ENCODE results near the gene FAM234A. TPM values are rescaled to one million over a fixed set of nuclear protein-coding genes. Genes with fewer than 3 reads are reported as not detected.

FAM234A gene
- total and polyA plus RNA-seq, 2 donors (not counting 3 experiments of a cell fraction or from before 2014, with no cell fraction given): 70.4 to 89.4 TPM

- intact Hi-C loops (cut with micrococcal nuclease) (no loop called here), dilution Hi-C loops (cut with MboI; ENCODE audit: extremely low pct_ligation_motif_present, low sequenced_read_pairs) (no loop called here)
- H4K20me1 ChIP-seq (replicated peaks; ENCODE audit: control insufficient read depth, extremely low read depth, insufficient read depth, low read length): no peaks in the 10 kb centered on the region
- ChIA-PET POLR2A (no interaction called here), CTCF (no interaction called here)
- no peaks in the 10 kb centered on the region for H3K27me3 ChIP-seq (ENCODE audit: control insufficient read depth in 2 of 2, insufficient read depth in 2 of 2, low read length in 2 of 2)
- H3K27ac ChIP-seq (ENCODE audit: insufficient read depth, low read depth, low read length): no peak overlapping the region
- no peak for FAIRE-seq
- no peak overlapping the region for H2AFZ ChIP-seq (ENCODE audit: low read depth, low read length)
- no peak for DNase-seq (ENCODE audit: low read depth, low spot score)
- no peak for TF ChIP-seq FOS (IDR thresholded peaks at IDR 0.05; ENCODE audit: borderline replicate concordance, insufficient read depth, low read length)
- no peak for TF ChIP-seq POLR2A (IDR thresholded peaks at IDR 0.05; ENCODE audit: low read depth, low read length)
- no peak for TF ChIP-seq GATA2 (IDR thresholded peaks at IDR 0.05; ENCODE audit: insufficient read depth, insufficient read length, low read depth, low read length)
- no peak for TF ChIP-seq EZH2 (IDR thresholded peaks at IDR 0.05; ENCODE audit: borderline replicate concordance, low read depth, low read length, severe bottlenecking)
- no peak for TF ChIP-seq POLR2AphosphoS5 (IDR thresholded peaks at IDR 0.05; ENCODE audit: insufficient read depth, low read depth, low read length)
- TF ChIP-seq MYC (IDR thresholded peaks at IDR 0.05; ENCODE audit: low read depth, low read length): no peak
- no peak for TF ChIP-seq JUN (IDR thresholded peaks at IDR 0.05; ENCODE audit: borderline replicate concordance, insufficient read depth, insufficient read length, low read depth)
- no peak for TF ChIP-seq MAX (IDR thresholded peaks at IDR 0.05; ENCODE audit: insufficient read depth, insufficient read length)
- no peak for TF ChIP-seq CTCF (IDR thresholded peaks at IDR 0.05; ENCODE audit: extremely low read depth in 1 of 2, insufficient read depth in 1 of 2, low read depth in 1 of 2, low read length in 2 of 2)
- peaks cover 3 to 20% of the 10 kb centered on the region in 2 experiments for H3K36me3 ChIP-seq (ENCODE audit: control insufficient read depth in 2 of 2, extremely low read depth in 1 of 2, insufficient read depth in 2 of 2, low read length in 2 of 2)
- peaks cover 31% of the 10 kb centered on the region for H3K79me2 ChIP-seq (ENCODE audit: control insufficient read depth, insufficient read depth, low read length)
- no peak overlapping the region for H3K4me3 ChIP-seq (replicated peaks in 1 of 3; ENCODE audit: insufficient read depth in 1 of 3, low read depth in 1 of 3, low read length in 3 of 3)
- no TSS peak for BruUV-seq (replicated peaks)
- H3K9ac ChIP-seq (replicated peaks; ENCODE audit: extremely low read depth, insufficient read depth, low read length): no peak overlapping the region
- no peaks in the 10 kb centered on the region for H3K9me3 ChIP-seq (replicated peaks; ENCODE audit: control insufficient read depth, insufficient read depth, low read length)
- no peak overlapping the region for H3K4me2 ChIP-seq (ENCODE audit: insufficient read depth, low read length)
- H3K4me1 ChIP-seq (ENCODE audit: control insufficient read depth, extremely low read depth, insufficient read depth, low read length): no peaks in the 10 kb centered on the region
- H3K9me1 ChIP-seq (replicated peaks; ENCODE audit: control insufficient read depth, extremely low read depth, insufficient read depth, low read length): no peaks in the 10 kb centered on the region
Measured at GRCh38 chr16:314795-315299, 80.2 kb downstream of the FAM234A start.

Other genes with a start within 250 kb of the FAM234A start
- gene POLR3K, start 181.2 kb upstream of the FAM234A start, total RNA-seq: 18.4 and 20.6 TPM in 2 replicates
- gene POLR3K, start 181.2 kb upstream of the FAM234A start, polyA plus RNA-seq: 28.0 and 33.2 TPM in 2 replicates
- 41.8 and 50.2 TPM in 2 replicates for gene SNRNP25, start 181.0 kb upstream of the FAM234A start, total RNA-seq
- gene SNRNP25, start 181.0 kb upstream of the FAM234A start, polyA plus RNA-seq: 42.1 and 49.6 TPM in 2 replicates
- gene RHBDF1, start 162.2 kb upstream of the FAM234A start, total RNA-seq: 55.1 and 57.0 TPM in 2 replicates
- 113 and 137 TPM in 2 replicates for gene RHBDF1, start 162.2 kb upstream of the FAM234A start, polyA plus RNA-seq
- 68.1 and 70.5 TPM in 2 replicates for gene MPG, start 156.6 kb upstream of the FAM234A start, total RNA-seq
- gene MPG, start 156.6 kb upstream of the FAM234A start, polyA plus RNA-seq: 140 and 178 TPM in 2 replicates
- gene NPRL3, start 96.1 kb upstream of the FAM234A start, total RNA-seq: 36.3 and 40.4 TPM in 2 replicates
- gene NPRL3, start 96.1 kb upstream of the FAM234A start, polyA plus RNA-seq: 19.3 and 22.4 TPM in 2 replicates
- not detected in 2 replicates for gene HBZ, start 82.2 kb upstream of the FAM234A start, total RNA-seq
- gene HBZ, start 82.2 kb upstream of the FAM234A start, polyA plus RNA-seq: not detected in 2 replicates
- gene HBM, start 68.8 kb upstream of the FAM234A start, total RNA-seq: not detected in 2 replicates
- gene HBM, start 68.8 kb upstream of the FAM234A start, polyA plus RNA-seq: not detected in 2 replicates
- gene HBA2, start 61.9 kb upstream of the FAM234A start, total RNA-seq: not detected in 2 replicates
- gene HBA2, start 61.9 kb upstream of the FAM234A start, polyA plus RNA-seq: not detected in 2 replicates
- not detected in 2 replicates for gene HBA1, start 58.1 kb upstream of the FAM234A start, total RNA-seq
- gene HBA1, start 58.1 kb upstream of the FAM234A start, polyA plus RNA-seq: not detected in 2 replicates
- not detected in 2 replicates for gene HBQ1, start 54.4 kb upstream of the FAM234A start, total RNA-seq
- gene HBQ1, start 54.4 kb upstream of the FAM234A start, polyA plus RNA-seq: 0.75 and 2.5 TPM in 2 replicates
- gene LUC7L, start 5.4 kb upstream of the FAM234A start, total RNA-seq: 86.6 and 94.7 TPM in 2 replicates
- gene LUC7L, start 5.4 kb upstream of the FAM234A start, polyA plus RNA-seq: 57.6 and 75.4 TPM in 2 replicates
- gene RGS11, start 41.1 kb downstream of the FAM234A start, total RNA-seq: 3.0 and 5.5 TPM in 2 replicates
- gene RGS11, start 41.1 kb downstream of the FAM234A start, polyA plus RNA-seq: 4.9 and 7.2 TPM in 2 replicates
- 0.93 and 1.9 TPM in 2 replicates for gene ARHGDIG, start 45.8 kb downstream of the FAM234A start, total RNA-seq
- gene ARHGDIG, start 45.8 kb downstream of the FAM234A start, polyA plus RNA-seq: 2.2 and 3.8 TPM in 2 replicates
- gene PDIA2, start 48.3 kb downstream of the FAM234A start, total RNA-seq: 0.99 TPM in 1 of 2 replicates, not detected in the other
- 0.63 and 0.75 TPM in 2 replicates for gene PDIA2, start 48.3 kb downstream of the FAM234A start, polyA plus RNA-seq
- gene AXIN1, start 117.9 kb downstream of the FAM234A start, total RNA-seq: 21.1 and 21.9 TPM in 2 replicates
- gene AXIN1, start 117.9 kb downstream of the FAM234A start, polyA plus RNA-seq: 8.0 and 8.3 TPM in 2 replicates
- gene MRPL28, start 135.7 kb downstream of the FAM234A start, total RNA-seq: 86.3 and 104 TPM in 2 replicates
- 180 and 198 TPM in 2 replicates for gene MRPL28, start 135.7 kb downstream of the FAM234A start, polyA plus RNA-seq
- gene PGAP6, start 147.2 kb downstream of the FAM234A start, total RNA-seq: 88.1 and 89.8 TPM in 2 replicates
- 365 and 484 TPM in 2 replicates for gene PGAP6, start 147.2 kb downstream of the FAM234A start, polyA plus RNA-seq
- 166 and 170 TPM in 2 replicates for gene NME4, start 162.4 kb downstream of the FAM234A start, total RNA-seq
- 264 and 412 TPM in 2 replicates for gene NME4, start 162.4 kb downstream of the FAM234A start, polyA plus RNA-seq
- gene DECR2, start 167.1 kb downstream of the FAM234A start, total RNA-seq: 23.1 and 28.3 TPM in 2 replicates
- gene DECR2, start 167.1 kb downstream of the FAM234A start, polyA plus RNA-seq: 46.5 and 61.7 TPM in 2 replicates
- 64.9 and 75.9 TPM in 2 replicates for gene RAB11FIP3, start 190.8 kb downstream of the FAM234A start, total RNA-seq
- 19.3 and 20.5 TPM in 2 replicates for gene RAB11FIP3, start 190.8 kb downstream of the FAM234A start, polyA plus RNA-seq

Data from endothelial cell of umbilical vein (primary cell).